NT2/D1 (cell line): ENCODE measurements around the gene PTH2.

ENCODE experiments used
- SUZ12 ChIP-seq: IDR thresholded peaks from 2 replicates; pipeline ENCODE4 v1.6.1; 2011; ENCODE audit not compliant: insufficient read length, insufficient read depth; ENCODE audit errors: extremely low read depth
- ZNF274 ChIP-seq: IDR thresholded peaks from 2 replicates; pipeline ENCODE4 v1.6.1; 2011; ENCODE audit warnings: mild to moderate bottlenecking, low read depth, low read length

- TF ChIP-seq ZNF274 = no peak
- TF ChIP-seq SUZ12 = no peak
These were observed 39.3 kb upstream of the PTH2 start for GRCh38 chr19:49462492-49462891.
